Stimulated activated CD4-positive, alpha-beta T cell treated with anti-CD3 and anti-CD28 coated beads, Interleukin-2, amount 100 ng/mL, for 4 hours (primary cell): Measurements from ENCODE around the gene ZFAND3.
"Not testable (repeated sequence)": the region's sequence is repeated elsewhere in the genome, so short reads cannot be mapped to it uniquely, and the experiment has no call there.

Source experiments
- DNase-seq: peaks from one replicate; pipeline ENCODE4 v3.0.0-alpha.2; 2020; ENCODE audit warnings: low read depth

The ZFAND3 gene

DNA sequence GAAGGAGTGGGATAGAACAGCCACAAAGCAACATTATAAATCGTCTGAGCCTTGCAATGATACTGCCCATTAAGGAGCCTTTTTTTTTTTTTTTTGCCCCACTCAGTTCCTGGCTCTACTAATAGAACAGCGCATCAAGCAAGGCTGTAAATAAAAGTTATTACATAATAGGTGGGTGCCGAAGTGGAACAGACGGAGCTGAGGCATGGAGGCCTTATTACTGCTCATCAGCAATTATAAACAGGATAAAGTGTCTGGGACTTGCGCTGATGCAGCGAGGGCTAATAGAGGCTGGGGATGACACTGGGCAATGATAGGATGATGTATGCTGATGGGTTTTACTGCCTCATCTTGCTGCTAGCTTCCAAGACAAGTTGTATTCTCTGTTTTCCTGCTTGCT is 272.1 kb downstream of the ZFAND3 start:
- no peak for DNase-seq

DNA sequence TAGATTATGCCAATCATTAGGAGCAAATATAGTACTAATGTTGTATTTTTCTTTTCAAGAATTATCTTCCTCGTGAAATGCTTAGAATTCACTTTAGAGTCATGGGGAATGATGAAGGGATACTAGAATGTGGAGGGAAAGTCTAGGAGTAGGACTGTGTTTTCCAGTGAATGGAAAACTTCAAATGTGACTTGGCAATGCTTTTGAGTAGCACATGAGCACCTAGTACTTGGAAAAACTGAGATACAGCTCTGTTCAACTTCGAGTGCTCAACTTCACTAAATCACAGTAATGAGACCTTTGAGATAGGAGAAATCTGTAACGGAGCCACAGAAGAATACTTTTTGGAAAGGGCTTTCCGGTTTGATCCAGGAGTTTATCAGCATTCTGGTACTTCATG is 272.9 kb downstream of the ZFAND3 start:
- no peak for DNase-seq

DNA sequence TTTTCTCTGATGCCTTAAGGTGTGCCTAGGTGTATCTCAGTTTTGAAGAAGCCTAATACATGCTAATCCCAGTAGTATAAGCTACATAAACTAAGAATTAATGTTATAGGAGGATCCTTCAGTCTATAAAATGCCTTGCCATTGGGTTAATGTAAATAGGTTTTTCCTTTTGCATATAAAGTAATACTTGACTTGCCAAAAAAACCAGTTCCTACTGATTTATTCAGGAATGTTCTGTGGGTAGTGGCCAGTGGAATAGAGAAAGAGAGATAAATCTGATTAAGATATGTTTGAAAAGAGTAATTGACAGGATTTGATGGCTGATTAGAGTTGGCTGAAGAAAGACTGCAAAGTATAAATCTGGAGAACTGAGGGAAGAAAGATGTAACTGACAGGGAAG is 273.4 kb downstream of the ZFAND3 start:
- DNase-seq: no peak

DNA sequence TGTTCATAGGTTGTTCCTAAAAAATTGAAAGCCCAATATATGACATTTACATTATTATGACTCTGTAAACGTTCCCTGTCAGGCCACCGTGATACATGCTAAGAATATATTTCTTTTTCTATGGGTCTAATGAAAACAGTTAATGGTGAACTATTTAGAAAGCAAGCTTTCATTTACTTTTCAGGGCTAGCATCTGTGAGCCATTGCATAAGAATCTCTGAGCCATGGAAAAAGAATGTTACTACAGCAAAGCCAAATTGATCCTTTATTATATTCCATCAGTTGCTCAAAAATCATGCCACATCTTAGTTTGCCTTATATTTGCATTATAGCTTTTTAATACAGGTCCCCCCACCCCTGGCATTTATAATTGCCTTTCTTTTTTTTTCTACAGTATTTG is 275.5 kb downstream of the ZFAND3 start:
- no peak for DNase-seq

DNA sequence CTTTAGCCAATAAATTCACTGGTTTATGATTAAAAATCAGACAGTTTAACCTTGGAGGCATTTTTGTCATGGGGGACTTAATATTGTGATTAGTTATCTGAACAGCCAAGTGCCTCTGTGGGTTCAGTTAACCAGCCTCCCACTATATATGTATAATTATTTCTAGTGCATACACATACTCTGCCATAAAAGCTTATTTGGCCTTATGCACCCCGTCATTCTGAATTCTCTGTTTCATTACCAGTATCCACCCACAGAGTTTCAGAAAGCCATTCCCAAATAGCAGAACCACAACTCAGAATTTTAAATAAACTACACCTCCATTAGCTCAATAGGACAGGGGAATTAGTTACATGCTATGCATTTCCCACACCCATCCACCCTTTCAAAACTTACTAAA is 279.7 kb downstream of the ZFAND3 start:
- DNase-seq: no peak

DNA sequence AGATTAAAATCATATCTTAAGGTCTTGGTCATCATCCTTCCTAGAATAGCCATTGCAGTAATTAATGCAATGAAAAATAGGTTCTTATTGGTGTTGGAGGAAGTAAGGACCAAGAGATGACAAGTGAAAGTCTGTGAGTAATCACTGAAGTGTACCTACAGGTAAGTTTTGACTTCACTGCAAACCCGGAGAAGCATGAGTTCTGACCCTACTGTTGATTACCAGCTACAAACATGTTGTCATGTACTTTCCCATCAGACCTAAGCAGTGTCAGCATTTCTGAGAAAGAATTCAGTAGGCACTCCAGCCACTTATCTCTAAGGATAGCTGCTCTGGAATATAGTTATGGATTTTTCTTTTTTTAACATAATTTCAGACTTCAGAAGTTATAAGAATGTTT is 280.9 kb downstream of the ZFAND3 start:
- DNase-seq: no peak

DNA sequence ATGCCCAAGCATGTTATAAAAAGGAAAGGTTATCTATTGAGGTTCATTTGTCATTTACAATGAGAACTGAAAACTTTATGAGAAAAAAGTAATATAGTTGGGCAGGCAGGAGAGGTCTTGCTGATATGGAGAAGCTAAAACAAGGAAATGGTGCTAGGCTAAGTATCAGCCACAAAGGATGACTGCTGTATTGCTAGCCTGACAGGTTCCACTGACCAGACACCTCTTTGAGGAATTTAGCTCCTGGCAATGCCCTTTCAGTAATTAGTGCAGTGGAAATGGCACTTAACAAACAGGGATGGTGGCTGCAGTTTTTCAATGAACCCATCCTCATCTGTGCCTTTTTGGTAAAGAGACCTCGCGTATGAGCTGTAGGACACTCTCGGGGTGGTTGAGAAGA is 284.4 kb downstream of the ZFAND3 start:
- DNase-seq: no peak

DNA sequence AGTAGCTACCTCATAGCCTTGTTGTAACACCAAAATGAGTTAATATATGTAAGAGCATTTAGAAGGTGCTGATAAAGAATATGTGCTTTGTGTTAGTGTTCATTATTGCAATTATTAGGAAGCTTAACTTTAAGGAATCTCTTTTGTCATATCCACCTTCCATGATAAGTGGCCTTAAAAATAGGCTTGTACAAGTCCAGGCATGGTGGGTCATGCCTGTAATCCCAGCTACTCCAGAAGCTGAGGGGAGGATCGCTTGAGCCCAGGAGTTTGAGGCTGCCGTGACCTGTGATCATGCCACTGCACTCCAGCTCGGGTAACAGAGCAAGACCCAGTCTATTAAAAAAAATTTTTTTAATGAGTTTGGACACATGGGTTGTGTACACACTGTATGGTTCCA is 285.5 kb downstream of the ZFAND3 start:
- no peak for DNase-seq

DNA sequence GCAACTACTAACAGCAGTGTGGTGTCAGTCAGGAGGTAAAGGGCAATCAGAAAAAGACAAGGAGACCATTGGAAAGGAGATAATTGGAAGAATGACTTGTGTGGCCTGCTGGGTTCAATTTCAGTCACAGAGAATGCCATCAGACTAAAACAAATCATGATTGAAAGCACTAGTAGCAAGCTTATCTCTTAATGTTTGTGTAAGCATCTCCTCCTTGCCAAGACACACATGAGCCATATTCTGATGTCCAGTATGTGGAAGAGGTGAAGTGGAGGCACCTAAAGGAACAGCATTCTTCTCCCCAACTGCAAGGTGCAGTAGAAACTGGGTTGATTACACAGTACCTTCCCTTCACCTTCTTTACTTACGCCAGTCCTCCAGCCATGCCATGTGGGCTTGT is 287.5 kb downstream of the ZFAND3 start:
- DNase-seq: no peak

DNA sequence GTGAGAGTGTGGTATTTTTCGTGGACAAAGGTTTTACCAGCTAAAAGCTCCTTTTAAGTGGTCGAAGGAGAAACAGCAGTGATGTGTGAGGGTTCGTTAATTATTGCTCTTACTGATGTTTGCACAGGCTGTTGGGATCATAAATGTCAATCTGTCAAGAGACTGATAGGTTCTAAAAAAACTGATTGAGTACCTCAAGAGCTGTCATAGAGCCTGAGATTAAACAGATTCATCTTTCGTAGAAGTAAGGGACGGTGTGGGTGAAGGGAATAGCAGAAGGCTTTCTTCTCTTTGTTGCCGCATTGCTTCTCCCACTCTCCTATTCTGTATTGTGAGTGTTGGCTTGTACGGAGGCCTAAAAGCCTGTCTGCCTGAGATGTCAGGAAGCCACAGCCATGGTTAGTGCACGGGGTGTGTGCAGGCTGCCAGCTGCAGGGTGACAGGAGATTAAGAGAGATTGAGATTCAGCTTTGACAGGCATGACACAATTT is 291.0 kb downstream of the ZFAND3 start:
- DNase-seq: no peak

DNA sequence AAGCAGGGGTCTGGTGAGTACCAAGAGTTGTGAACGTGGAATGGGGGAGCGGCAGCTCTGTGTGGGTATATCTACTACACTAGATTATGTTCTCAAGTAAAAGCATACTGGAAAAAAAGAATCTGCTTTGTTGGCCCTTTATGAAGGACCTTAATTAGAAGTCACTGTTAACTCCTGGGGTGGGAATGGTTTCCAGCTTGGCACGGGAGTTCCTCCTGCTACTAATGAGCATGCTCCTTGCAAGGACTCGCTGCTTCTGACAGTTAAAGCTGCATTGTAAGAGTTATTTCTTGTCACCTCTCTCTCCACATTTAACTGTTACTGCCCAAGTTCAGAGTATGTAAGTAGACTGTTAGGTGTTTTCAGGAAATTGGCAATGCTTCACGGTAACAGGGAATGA is 292.7 kb downstream of the ZFAND3 start:
- no peak for DNase-seq

DNA sequence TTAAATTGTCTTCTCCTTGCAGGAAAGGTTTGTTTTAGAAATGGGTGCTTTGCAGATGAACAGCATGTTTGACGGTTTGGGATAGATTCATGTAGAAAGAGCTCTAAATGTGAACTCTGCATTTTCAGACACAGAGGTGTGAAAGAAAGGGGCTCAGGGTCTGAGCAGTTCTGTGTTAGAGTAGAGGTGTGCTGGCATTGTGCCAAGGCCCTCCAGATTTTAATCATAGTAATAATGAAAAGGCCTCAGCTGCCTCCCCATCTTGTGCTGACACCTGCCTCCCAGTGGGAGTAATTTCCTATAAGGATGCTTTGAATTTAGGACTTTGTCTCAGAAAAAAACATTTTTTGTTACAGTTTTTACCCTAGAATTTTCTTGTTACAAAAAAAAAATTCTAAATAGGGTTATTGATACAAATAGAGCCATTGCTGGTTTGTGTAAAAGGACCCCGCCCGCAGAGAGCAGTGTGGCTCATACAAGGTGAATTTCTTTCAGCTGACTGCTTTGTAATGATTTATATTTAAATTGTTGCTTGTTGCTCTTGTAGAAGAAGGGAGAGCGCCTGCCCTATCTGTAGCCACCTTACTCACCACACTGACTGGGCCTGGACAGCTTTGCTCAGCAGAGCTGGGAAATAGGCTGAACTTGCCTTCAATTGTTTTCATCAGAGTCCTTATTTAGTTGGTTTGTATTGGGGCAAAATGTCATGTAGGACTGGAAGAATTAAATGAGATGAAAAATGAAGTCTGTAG is 294.5 kb downstream of the ZFAND3 start:
- no peak for DNase-seq

DNA sequence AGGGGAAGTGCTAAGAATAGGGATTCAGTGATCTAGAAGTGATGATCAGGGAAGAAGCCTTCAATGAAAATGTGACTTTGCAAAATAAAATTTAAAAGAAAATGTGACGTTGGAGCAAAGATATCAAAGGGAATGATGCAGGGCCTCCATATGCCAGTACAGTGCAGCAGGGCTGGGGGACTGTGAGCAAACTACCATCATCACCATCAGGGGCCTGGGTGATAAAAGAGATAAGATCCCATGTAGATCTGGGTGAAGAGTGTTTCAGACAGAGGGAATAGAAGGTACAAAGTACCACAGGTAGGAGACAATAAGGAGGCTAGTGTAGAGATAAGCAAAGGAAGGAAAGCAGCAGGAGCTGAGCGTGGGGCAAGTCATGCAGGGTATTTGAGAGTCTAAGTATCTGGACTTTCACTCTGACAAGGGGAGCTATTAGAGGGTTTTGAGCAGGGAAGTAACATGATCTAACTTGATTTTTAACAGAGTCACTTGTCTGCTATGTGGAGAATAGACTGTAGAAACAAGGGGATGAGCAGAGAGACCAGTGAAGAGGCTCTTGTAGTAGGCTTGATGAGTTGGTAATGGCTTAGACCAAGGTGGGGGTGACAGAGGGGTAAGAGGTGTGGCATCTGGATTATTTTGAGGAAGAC is 295.6 kb downstream of the ZFAND3 start:
- DNase-seq: no peak

DNA sequence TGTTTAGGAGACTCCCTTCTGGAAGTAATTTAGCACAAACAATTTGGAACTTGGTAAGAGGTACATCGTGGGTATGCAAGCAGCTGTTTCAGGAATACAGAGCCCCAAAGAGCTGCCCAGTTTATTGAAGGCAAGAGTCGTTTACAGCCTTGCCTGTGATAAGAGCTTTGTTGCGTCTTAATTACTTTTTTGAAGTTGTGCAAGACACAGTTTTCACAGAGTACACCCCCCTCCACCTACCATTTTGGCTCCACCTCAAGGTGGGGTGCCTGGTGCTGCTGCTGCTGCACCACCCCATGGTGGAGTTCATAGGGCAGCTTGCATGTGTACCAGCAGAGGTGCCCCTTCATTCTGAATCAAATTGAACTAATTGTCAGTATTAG is 296.1 kb downstream of the ZFAND3 start:
- DNase-seq: no peak

DNA sequence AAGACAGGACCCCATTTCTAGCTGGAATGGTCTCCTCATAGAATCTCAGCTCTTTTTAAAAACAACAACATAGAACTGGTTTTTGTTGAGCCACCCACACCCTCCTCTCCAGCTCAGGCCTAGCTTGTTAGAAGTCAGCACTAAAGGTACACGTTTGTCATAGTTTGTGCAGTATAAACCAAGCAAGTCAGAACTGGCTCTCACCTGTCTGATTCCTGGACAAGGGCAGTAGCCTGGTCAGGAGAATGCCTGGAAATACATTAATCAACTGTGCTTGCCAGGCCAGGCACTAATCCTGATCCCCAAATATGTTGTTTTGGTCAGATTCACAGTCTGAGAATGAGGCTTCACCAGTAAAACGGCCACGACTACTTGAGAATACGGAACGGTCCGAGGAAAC is 296.7 kb downstream of the ZFAND3 start:
- no peak for DNase-seq

DNA sequence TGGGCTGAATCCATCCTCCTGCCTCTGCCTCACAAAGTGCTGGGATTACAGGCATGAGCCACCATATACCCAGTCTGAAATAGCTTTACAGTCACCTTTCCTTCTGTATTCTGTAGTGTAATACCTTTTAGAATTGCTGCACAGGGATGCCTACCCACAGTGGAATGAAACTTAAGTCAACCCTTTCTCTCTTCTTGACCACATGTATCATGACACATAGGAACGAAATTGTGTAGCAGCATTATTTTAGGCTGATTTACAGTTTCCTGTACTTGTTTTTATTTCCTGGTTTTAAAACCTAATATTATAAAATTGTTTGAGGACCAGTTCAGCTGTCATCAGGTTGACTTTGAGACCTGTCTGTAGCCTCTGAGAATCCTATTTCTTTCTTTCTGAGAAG is 297.8 kb downstream of the ZFAND3 start:
- no peak for DNase-seq

DNA sequence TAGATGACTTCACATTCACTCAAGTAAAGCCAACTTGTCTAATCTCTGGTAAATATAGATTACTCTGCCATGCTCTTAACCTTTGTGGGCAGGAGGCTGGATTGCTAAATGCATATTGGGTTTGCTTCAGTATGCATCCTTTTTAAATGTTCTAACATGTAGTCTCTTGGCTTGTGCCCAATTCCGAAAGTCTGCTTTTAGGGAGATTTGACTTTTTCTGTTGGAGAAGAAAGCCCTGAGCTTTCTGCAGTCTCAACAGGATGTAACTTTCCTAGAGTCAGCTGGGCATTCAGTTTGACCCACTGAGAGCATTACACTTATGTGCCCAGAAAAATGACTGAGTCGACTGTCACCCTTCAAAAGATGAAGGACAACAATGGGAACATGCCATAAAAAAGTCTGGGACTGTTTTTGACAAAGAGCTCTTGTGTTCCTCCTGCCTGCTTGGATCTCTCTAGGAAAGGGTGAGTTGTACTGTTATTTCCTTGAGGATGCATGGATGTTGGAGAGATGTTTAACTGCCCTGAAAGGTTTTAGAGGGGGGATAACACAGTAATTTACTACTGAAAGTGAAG is 299.4 kb downstream of the ZFAND3 start:
- DNase-seq: no peak

DNA sequence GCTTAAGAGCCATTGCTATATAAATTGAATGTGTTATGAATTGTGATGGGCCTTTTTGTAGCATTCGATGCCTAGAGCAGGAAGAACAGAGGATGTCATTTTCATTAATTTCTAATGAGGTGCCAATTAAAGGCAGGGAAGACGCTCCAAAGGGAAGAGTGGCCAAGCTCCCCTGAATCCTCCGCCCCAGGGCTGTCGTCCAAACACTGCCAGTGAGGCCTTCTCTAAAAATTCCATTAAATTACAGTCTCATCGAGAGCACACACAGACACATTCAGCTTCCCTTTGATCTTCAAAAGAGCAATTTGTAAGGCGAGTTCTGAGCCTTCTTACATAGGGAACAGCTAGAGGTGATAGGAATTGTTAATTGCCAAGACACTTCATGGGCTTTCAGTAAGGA is 300.0 kb downstream of the ZFAND3 start:
- no peak for DNase-seq

DNA sequence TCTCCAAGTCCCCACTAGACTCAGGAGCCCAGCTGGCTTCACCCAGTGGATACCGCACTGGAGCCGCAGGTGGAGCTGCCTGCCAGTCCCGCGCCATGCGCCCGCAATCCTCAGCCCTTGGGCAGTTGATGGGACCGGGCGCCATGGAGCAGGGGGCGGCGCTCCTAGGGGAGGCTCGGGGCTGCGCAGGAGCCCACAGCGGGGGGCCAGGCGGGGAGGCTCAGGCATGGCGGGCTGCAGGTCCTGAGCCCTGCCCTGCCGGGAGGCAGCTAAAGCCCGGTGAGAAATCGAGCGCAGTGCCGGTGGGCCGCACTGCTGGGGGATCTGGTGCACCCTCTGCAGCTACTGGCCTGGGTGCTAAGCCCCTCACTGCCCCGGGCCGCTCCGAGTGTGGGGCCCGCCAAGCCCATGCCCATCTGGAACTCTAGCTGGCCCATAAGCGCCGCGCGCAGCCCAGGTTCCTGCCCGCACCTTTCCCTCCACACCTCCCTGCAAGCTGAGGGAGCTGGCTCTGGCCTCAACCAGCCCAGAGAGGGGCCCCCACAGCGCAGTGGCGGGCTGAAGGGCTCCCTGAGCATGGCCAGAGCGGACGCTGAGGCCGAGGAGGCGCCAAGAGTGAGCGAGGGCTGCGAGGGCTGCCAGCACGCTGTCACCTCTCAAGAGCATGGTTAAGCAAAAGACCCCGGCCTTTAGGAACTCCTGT is 304.8 kb downstream of the ZFAND3 start:
- DNase-seq: not testable (repeated sequence)

DNA sequence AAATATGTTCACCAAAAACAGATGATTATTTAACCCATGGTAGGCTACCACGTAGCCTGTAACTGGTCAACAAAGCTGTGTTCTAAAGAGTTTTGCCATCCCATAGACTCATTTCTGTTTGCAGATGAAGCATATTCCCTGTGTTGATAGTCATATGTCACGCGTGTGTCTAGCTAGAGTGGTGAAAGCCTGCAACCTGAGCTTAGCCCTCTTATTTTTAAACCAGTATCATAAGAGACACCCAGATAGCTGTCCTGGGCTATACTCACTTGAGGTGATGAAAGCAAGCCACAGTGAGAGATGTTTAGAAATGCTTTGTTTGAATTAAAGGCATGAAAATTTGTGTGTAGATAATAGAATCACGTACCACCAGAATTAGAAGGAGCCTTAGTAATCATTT is 307.8 kb downstream of the ZFAND3 start:
- DNase-seq: no peak

DNA sequence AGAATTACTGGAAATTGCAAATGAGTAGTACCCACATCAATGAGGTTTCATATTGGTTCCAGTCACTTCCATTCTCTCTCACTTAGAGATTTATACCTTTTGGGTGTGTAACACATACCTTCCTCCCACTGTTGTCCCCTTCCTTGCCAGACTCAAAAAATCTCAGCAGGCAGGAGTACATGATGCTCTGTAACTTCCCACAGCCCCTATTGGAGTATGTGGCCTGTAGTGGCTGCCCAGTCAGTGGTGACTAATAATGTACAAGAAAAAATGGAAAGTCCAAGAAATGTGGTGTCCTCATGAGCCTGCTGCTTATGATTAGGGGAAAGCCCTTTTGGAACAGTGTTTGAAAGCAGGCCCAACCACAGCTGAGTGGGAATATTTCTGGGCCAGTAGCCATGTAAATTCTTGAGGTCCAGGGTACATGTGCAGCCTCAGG is 312.0 kb downstream of the ZFAND3 start:
- DNase-seq: no peak

DNA sequence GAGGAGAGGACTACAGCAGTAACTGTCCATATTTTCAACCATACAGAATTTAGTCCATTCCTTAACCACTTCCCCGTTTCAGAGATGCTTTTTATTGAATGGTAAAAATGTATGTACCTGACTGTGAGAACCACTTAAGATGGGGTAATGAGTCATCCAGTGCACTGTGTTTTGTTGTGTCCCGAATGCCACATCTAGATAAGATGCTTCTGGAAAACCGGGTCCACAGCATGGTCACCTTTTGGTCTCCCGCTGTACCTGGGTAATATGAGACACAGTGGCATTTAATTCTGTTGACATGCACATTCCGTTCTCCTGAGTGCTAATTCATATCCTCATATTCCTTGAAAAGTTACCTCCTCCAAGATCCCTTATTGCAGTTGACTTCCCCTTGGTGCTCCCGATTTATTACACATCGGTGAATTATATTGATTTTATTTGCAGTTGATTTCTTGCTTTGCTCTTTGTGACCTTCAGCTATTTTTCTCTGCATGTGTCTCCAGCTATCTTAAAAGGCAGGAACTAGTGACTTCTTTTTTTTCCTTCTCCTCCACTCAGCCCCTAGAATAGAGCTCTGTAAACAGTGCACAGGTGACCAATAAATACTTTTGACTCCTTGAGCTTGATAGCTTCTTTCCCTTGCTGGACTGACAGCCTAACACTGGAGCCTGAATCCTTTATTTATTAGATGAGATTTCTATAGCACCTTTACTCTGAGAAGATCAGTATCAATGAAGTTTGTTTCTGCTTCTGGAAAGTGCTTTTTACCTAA is 314.6 kb downstream of the ZFAND3 start:
- no peak for DNase-seq
